DND-41 (cell line): Measurements from ENCODE around the gene ERO1A.

Experiments
- CTCF ChIP-seq: IDR thresholded peaks from 2 replicates; pipeline ENCODE4 v1.5.1; 2012; ENCODE audit warnings: borderline replicate concordance, low read length, moderate library complexity, mild to moderate bottlenecking; ENCODE audit not compliant: poor library complexity, severe bottlenecking; ENCODE audit errors: extremely low read depth
- EZH2 ChIP-seq: IDR thresholded peaks from 3 replicates; pipeline ENCODE4 v1.6.1; 2012; ENCODE audit warnings: borderline replicate concordance, low read depth, mild to moderate bottlenecking, moderate library complexity, low read length, inconsistent platforms; ENCODE audit not compliant: severe bottlenecking

GRCh38 chr14:52610187-52610586 is 85.2 kb downstream of the ERO1A start:
- TF ChIP-seq CTCF = no peak
- TF ChIP-seq EZH2 = no peak
